HCT116 (cell line): ENCODE data around the gene PNPLA2. TPM values are rescaled to one million over a fixed set of nuclear protein-coding genes. Genes with fewer than 3 reads are reported as not detected.

Experiments
- ATAC-seq: fragments of 200-7000 bp; cut with Tn5 transposase; 2 replicates; pipeline ENCODE4 v1.9.1; 2020; ENCODE audit warnings: mild to moderate bottlenecking, moderate library complexity
- BruUV-seq: library from RNA; stranded (reverse); fragments of 400-500 nt; replicated peaks from 2 replicates; lab custom pipeline; 2021; lab: Mats Ljungman, UMichigan
- CTCF ChIA-PET: fragments of 300-600 bp; sonication (Branson Sonifier 250); formaldehyde crosslinking; loops from one replicate; lab custom pipeline; 2021; ENCODE audit warnings: antibody characterized with exemption; lab: Charles Lee
- POLR2A ChIA-PET: fragments of 300-600, 350-600 bp; sonication (Branson Sonifier 250); formaldehyde crosslinking; loops from one replicate; lab custom pipeline; 2021; ENCODE audit warnings: antibody characterized with exemption; lab: Charles Lee
- RAD21 ChIA-PET, 2 experiments: fragments of 300-600 bp; sonication (Branson Sonifier 250); formaldehyde crosslinking; loops; one replicate each; lab custom pipeline; 2023; ENCODE audit warnings: low total read pairs in 2 of 2; ENCODE audit not compliant: uncharacterized antibody in 2 of 2, unreplicated experiment in 2 of 2, low non-redundant PET in 1 of 2; lab: Charles Lee
- DNase-seq: peaks from one replicate; pipeline ENCODE4 v3.0.0-alpha.2; 2010; ENCODE audit warnings: low read depth, low spot score
- H2AFZ ChIP-seq: fragments of 200-600 bp; shearing (Covaris generic), sonication (generic); 2 replicates; pipeline ENCODE4 v1.6.1; 2017; ENCODE audit warnings: low read depth, mixed run types, mixed read lengths, antibody characterized with exemption, low read length; ENCODE audit not compliant: poor library complexity, severe bottlenecking
- H3K27ac ChIP-seq: 2 replicates; pipeline ENCODE4 v1.5.1; 2012; ENCODE audit warnings: low read depth, low read length
- H3K27me3 ChIP-seq: fragments of 200-600 bp; sonication (generic); 2 replicates; pipeline ENCODE4 v1.6.1; 2016; ENCODE audit warnings: mixed run types, low read length, mixed read lengths; ENCODE audit not compliant: insufficient read depth
- H3K36me3 ChIP-seq, 2 experiments: fragments of 200-500 bp in 1 of 2; fragments of 200-600 bp in 1 of 2; sonication (Bioruptor generic) in 1 of 2; sonication (generic) in 1 of 2; 2 replicates each; pipeline versions ENCODE4 v1.5.1 to v1.6.1; 2014 to 2016; ENCODE audit warnings: low read length in 2 of 2, inconsistent platforms in 1 of 2, mixed read lengths in 1 of 2, mixed run types in 1 of 2; ENCODE audit not compliant: insufficient read depth in 2 of 2, control insufficient read depth in 1 of 2
- H3K4me1 ChIP-seq, 2 experiments: fragments of 200-600 bp in 1 of 2; sonication (generic) in 1 of 2; 2 replicates each; pipeline versions ENCODE4 v1.5.1 to v1.6.1; 2012 to 2017; ENCODE audit warnings: low read length in 2 of 2, inconsistent platforms in 1 of 2, mild to moderate bottlenecking in 1 of 2, mixed read lengths in 1 of 2, mixed run types in 1 of 2, moderate library complexity in 1 of 2; ENCODE audit not compliant: insufficient read depth in 2 of 2, control insufficient read depth in 1 of 2
- H3K4me2 ChIP-seq: fragments of 200-600 bp; sonication (generic); 2 replicates; pipeline ENCODE4 v1.6.1; 2017; ENCODE audit warnings: mixed run types, low read length, mixed read lengths
- H3K4me3 ChIP-seq, 2 experiments: fragments of 200-600 bp in 1 of 2; sonication (generic) in 1 of 2; replicated peaks in 1 of 2; 2 replicates each; pipeline ENCODE4 v1.5.1; 2011 to 2016; ENCODE audit warnings: low read length in 2 of 2, control low read depth in 1 of 2, low read depth in 1 of 2, mild to moderate bottlenecking in 1 of 2, mixed read lengths in 1 of 2, mixed run types in 1 of 2
- H3K79me2 ChIP-seq: fragments of 200-600 bp; sonication (generic); 2 replicates; pipeline ENCODE4 v1.6.1; 2017; ENCODE audit warnings: mild to moderate bottlenecking, mixed run types, low read length, moderate library complexity, mixed read lengths; ENCODE audit not compliant: insufficient read depth
- H3K9ac ChIP-seq: fragments of 200-600 bp; sonication (generic); 2 replicates; pipeline ENCODE4 v1.6.1; 2016; ENCODE audit warnings: low read length, mixed read lengths
- H3K9me2 ChIP-seq: fragments of 200-600 bp; sonication (generic), shearing (Covaris generic); 2 replicates; pipeline ENCODE4 v1.6.1; 2017; ENCODE audit warnings: mixed run types, mild to moderate bottlenecking, moderate library complexity; ENCODE audit not compliant: insufficient read depth
- H3K9me3 ChIP-seq, 2 experiments: fragments of 200-500 bp in 1 of 2; fragments of 200-600 bp in 1 of 2; sonication (Bioruptor generic) in 1 of 2; sonication (generic) in 1 of 2; 2 replicates each; pipeline ENCODE4 v1.6.1; 2014 to 2017; ENCODE audit warnings: low read length in 2 of 2, mixed read lengths in 2 of 2, inconsistent platforms in 1 of 2, low read depth in 1 of 2, mild to moderate bottlenecking in 1 of 2, mixed run types in 1 of 2, moderate library complexity in 1 of 2; ENCODE audit not compliant: control insufficient read depth in 1 of 2, insufficient read depth in 1 of 2
- H4K20me1 ChIP-seq: fragments of 200-600 bp; sonication (generic), shearing (Covaris generic); 2 replicates; pipeline ENCODE4 v1.6.1; 2017; ENCODE audit warnings: mixed run types, mild to moderate bottlenecking, moderate library complexity; ENCODE audit not compliant: insufficient read depth
- CEBPB ChIP-seq: IDR thresholded peaks from 2 replicates; pipeline ENCODE4 v1.6.1; 2012; ENCODE audit warnings: low read depth
- EZH2 ChIP-seq: fragments of 200-600 bp; sonication (generic); IDR thresholded peaks from 2 replicates; pipeline ENCODE4 v1.6.1; 2017; ENCODE audit warnings: antibody characterized with exemption, mixed run types
- POLR2AphosphoS5 ChIP-seq: IDR thresholded peaks from 2 replicates; pipeline ENCODE4 v1.6.1; 2011; ENCODE audit warnings: mild to moderate bottlenecking, low read depth, low read length, moderate library complexity
- SIN3A ChIP-seq: IDR thresholded peaks from 2 replicates; pipeline ENCODE4 v1.6.1; 2012; ENCODE audit warnings: low read depth
- YY1 ChIP-seq: IDR thresholded peaks from 2 replicates; pipeline ENCODE4 v1.6.1; 2011; ENCODE audit warnings: low read length, low read depth, moderate library complexity, mild to moderate bottlenecking; ENCODE audit not compliant: insufficient replicate concordance; ENCODE audit errors: extremely low read depth
- intact Hi-C: fragments of 100-400 bp; cut with micrococcal nuclease; formaldehyde crosslinking; loops from 2 replicates; pipeline ENCODE4 v1.10.0; 2022
- total RNA-seq: library from RNA; stranded (reverse); gene quantifications from one replicate; pipeline ENCODE4 v1.2.1, GENCODE V29; 2021; ENCODE audit not compliant: unreplicated experiment
- TF ChIP-seq, protein P1 (sequence below): IDR thresholded peaks from 2 replicates; pipeline ENCODE4 v1.6.1; 2012
- TF ChIP-seq, protein P2 (sequence below), 3 experiments: fragments of 200-600 bp in 1 of 3; sonication (generic) in 1 of 3; IDR thresholded peaks in 2 of 3; conservative IDR thresholded peaks in 1 of 3; 2 replicates each; pipeline ENCODE4 v1.5.1; 2012 to 2017; ENCODE audit warnings: low read depth in 2 of 3, low read length in 2 of 3, antibody characterized with exemption in 1 of 3, borderline replicate concordance in 1 of 3, control low read depth in 1 of 3, mild to moderate bottlenecking in 1 of 3, mixed read lengths in 1 of 3, mixed run types in 1 of 3, moderate library complexity in 1 of 3; ENCODE audit not compliant: insufficient read depth in 1 of 3

Gene PNPLA2
- total RNA-seq, 1 experiment from 2014 or later = 124 TPM

- Histone ChIP-seq H3K27me3 (no peaks in the 10 kb centered on the region), H3K4me3 (no peak overlapping the region), H3K9me3 (no peaks in the 10 kb centered on the region), H3K36me3 (0 out of 4 replicates have a peak, but pooled peaks cover 0 to 1% of the 10 kb centered on the region in 2 experiments), H4K20me1 (no peaks in the 10 kb centered on the region), H3K9ac (no peak overlapping the region), H3K79me2 (peaks cover 52% of the 10 kb centered on the region), H3K4me2 (no peak overlapping the region), H3K27ac (no peak overlapping the region), H2AFZ (no peak overlapping the region), H3K4me1 (peaks cover 29 to 50% of the 10 kb centered on the region in 2 experiments), H3K9me2 (no peaks in the 10 kb centered on the region)
- no TSS peak for BruUV-seq
- no peak for DNase-seq
- intact Hi-C loops = no loop called here
- no peak for ATAC-seq
- ChIA-PET CTCF (no interaction called here), RAD21 (no interaction called here), POLR2A (no interaction called here)
- TF ChIP-seq SIN3A (no peak), YY1 (no peak), EZH2 (no peak), CEBPB (no peak), POLR2AphosphoS5 (no peak)
- TF ChIP-seq, protein P1, sequence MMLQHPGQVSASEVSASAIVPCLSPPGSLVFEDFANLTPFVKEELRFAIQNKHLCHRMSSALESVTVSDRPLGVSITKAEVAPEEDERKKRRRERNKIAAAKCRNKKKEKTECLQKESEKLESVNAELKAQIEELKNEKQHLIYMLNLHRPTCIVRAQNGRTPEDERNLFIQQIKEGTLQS = no peak
- TF ChIP-seq, protein P2, sequence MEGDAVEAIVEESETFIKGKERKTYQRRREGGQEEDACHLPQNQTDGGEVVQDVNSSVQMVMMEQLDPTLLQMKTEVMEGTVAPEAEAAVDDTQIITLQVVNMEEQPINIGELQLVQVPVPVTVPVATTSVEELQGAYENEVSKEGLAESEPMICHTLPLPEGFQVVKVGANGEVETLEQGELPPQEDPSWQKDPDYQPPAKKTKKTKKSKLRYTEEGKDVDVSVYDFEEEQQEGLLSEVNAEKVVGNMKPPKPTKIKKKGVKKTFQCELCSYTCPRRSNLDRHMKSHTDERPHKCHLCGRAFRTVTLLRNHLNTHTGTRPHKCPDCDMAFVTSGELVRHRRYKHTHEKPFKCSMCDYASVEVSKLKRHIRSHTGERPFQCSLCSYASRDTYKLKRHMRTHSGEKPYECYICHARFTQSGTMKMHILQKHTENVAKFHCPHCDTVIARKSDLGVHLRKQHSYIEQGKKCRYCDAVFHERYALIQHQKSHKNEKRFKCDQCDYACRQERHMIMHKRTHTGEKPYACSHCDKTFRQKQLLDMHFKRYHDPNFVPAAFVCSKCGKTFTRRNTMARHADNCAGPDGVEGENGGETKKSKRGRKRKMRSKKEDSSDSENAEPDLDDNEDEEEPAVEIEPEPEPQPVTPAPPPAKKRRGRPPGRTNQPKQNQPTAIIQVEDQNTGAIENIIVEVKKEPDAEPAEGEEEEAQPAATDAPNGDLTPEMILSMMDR (IDR thresholded peaks at IDR 0.05 in 2 of 3, conservative IDR thresholded peaks at IDR 0.05 in 1 of 3; ENCODE audit: borderline replicate concordance in 1 of 3, insufficient read depth in 1 of 3, low read depth in 2 of 3, low read length in 2 of 3) = no peak
Observed at GRCh38 chr11:779955-780532, 38.7 kb upstream of the PNPLA2 start.
